ENCODE measurements around the gene KIAA1755. TPM values are rescaled to one million over a fixed set of nuclear protein-coding genes. Genes with fewer than 3 reads are reported as not detected.

Gene KIAA1755
- total RNA-seq, 2 experiments from 2014 or later: not detected

DNA sequence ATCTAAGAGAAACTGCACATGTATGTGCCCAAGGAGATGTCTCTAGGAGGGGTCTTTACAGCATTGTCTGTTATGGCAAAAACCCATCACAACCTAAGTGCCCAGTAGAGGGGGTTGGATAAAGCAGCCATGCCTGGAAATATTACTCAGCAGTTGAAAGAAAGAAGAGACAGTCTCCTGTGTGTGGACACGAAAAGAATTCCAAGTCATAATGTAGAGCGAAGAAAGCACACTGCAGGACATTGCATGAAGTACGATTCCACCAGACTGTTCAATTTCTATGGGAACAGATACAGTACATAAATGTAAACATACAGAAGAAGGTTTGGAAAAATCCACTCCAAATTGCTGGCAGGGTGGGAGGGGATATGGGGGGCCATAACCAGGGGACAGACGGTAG lies 88.1 kb downstream of the KIAA1755 start:
- Mint-ChIP-seq H3K36me3 (no peaks in the 10 kb centered on the region), H3K27me3 (peaks cover 13% of the 10 kb centered on the region), H3K4me1 (peaks cover 15% of the 10 kb centered on the region)

DNA sequence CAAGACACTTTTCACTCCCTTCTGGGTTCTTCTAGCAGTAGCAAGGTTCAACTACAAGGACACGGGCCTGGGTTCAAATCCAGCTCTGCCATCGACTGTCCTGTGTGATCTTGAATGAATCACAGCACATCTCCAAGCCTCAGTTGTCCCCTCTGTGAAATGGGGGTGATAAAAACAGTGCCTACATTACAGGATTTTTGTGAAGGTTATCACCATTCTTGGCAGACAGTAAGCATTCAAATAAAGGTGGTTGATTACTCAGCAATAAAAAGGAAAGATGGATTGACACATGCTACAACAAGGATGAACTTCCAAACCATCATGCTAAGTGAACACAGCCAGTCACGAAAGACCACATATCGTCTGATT lies 88.9 kb downstream of the KIAA1755 start:
- Mint-ChIP-seq H3K4me3 (no peak overlapping the region), H3K9me3 (no peaks in the 10 kb centered on the region), H3K27ac (no peak overlapping the region), H3K27me3 (peaks cover 13% of the 10 kb centered on the region), H3K4me1 (peaks cover 15% of the 10 kb centered on the region), H3K36me3 (no peaks in the 10 kb centered on the region)
- POLR2A ChIA-PET: no interaction called here
- ATAC-seq (ENCODE audit: low read depth) (no peak), DNase-seq (no peak)

More for the DNA sequence above, 88.1 kb downstream of the KIAA1755 start:
- Mint-ChIP-seq H3K4me3 (no peak overlapping the region), H3K9me3 (no peaks in the 10 kb centered on the region), H3K27ac (no peak overlapping the region)
- POLR2A ChIA-PET: no interaction called here
- DNase-seq: no peak
- ATAC-seq (ENCODE audit: low read depth): no peak

DNA sequence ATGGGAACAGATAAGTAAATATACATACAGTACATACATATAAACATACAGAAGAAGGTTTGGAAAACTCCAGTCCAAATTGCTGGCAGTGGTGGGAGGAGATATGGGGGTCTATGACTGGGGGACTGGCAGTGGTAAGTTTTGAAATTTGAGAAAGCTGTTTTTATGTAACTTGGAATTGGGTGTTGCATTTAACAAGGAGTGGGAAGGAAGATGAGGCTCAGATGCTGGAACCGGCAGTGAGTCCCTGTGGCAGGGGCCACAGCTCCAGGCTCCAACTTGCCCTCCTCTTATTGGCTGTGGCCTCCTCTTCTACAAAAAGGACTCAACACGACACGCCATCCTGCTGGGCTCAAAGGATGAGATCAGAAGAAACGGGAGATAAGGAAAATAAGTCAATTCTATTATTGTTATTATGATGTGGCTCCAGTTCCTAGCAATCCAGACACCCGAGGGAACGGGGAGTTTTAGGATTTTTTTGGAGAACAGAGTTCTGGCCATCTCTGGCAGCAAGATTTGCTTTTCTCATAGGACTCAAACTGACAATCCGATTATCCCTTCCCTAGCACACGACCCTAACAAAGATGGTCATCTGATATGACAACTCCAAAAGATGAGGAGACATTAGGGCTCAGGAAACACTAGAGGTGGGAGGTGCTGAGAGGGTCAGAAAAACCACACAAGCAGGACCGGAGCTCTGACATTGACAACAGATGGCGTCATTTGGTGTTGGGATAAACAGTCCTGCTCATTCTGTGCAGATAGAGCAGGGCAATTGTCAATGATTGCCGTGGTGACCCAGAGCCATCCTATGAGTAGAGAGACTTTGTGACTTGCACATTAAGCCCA lies 89.5 kb downstream of the KIAA1755 start:
- H3K4me1 Mint-ChIP-seq: peaks cover 15% of the 10 kb centered on the region
- ATAC-seq (ENCODE audit: low read depth) (no peak), DNase-seq (no peak)
- H3K4me3 Mint-ChIP-seq: no peak overlapping the region
- POLR2A ChIA-PET: no interaction called here
- no peaks in the 10 kb centered on the region for H3K36me3 Mint-ChIP-seq
- peaks cover 13% of the 10 kb centered on the region for H3K27me3 Mint-ChIP-seq
- no peak overlapping the region for H3K27ac Mint-ChIP-seq
- no peaks in the 10 kb centered on the region for H3K9me3 Mint-ChIP-seq

- Mint-ChIP-seq H3K4me3 (no peak overlapping the region), H3K9me3 (no peaks in the 10 kb centered on the region), H3K27ac (peak overlapping the region; percentile 11), H3K4me1 (peaks cover 20% of the 10 kb centered on the region), H3K36me3 (no peaks in the 10 kb centered on the region), H3K27me3 (peaks cover 19% of the 10 kb centered on the region)
- POLR2A ChIA-PET: interaction anchor here (0.6 kb wide), 1 partner anchor 18 kb away, joined by 3 read pairs; no protein-coding TSS in a partner anchor
- no peak for ATAC-seq (ENCODE audit: low read depth)
- no peak for DNase-seq
Measured at GRCh38 chr20:38170219-38170825, 90.2 kb downstream of the KIAA1755 start.

DNA sequence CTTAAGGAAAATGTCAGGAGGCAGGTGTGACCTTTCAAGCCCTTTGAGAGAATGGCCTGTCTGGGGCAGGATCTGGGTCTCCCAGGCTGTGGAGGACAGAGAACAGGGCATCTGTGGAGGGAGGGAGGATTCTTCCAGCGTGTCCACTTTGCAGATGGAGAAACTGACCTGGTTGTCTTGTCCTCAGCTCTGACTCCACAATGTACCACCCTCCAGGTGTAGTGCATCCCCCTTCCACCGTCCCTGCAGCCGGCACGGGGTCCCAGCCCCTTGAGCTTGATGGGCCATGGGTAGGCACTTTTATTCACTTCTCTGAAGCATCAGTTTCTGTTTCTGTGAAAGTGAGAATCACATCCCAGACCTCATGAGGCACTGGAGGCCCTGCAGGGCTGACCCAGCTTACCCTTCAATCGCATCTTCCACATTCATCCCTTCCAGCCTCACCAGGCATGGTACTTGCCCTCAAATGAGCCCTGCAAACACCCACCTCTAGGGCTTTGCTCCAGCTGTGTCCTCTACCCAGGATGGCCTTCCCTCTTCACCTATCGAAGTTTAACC lies 90.8 kb downstream of the KIAA1755 start:
- Mint-ChIP-seq H3K27ac (peak overlapping the region; percentile 11), H3K4me1 (peaks cover 18% of the 10 kb centered on the region)
- POLR2A ChIA-PET: interaction anchor here (0.6 kb wide), 1 partner anchor 17 kb away, joined by 3 read pairs; no protein-coding TSS in a partner anchor

DNA sequence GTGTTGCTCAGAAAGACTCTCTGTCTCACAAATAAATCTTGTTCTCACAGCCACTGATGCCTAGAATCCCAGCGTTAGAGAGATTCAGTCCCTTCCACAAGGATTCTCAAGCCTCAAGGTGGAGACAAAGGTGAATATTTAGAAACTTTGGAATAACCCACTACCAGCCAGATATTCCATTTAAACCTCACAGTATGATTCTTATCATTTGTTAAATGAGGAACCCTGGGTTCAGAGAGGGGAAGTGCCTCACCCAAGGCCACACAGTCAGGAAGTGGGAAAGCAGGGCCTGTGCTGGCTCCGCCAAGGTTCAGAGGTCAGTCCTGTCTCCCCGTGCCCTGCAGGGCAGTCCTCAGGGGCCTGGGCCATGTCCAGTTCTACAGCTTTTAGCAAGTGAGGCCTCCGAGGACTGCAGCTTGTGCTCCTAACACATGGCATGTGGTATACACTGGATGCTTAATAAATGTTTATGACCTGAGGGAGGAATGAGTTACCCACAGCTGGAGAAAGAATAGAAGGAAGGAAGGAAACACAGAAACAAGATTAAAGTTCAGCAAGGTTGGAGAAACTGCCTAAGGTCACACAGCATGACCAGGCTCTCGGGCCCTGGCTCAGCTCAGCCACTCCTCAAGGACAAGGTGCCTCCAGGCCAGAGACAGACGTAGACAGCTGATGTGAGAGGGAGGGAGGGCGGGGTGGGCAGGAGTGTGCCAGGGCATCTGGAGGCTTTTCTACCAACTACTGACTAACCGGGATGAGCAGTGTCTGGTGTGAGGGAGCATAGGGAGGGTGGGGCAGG lies 91.5 kb downstream of the KIAA1755 start:
- Mint-ChIP-seq H3K9me3 (no peaks in the 10 kb centered on the region), H3K4me1 (peaks cover 18% of the 10 kb centered on the region), H3K36me3 (no peaks in the 10 kb centered on the region), H3K27me3 (peaks cover 24% of the 10 kb centered on the region), H3K4me3 (no peak overlapping the region), H3K27ac (peak overlapping the region; percentile 28)
- ATAC-seq (ENCODE audit: low read depth) (no peak), DNase-seq (no peak)
- POLR2A ChIA-PET: no interaction called here

More for the DNA sequence above, 90.8 kb downstream of the KIAA1755 start:
- Mint-ChIP-seq H3K4me3 (no peak overlapping the region), H3K36me3 (no peaks in the 10 kb centered on the region), H3K27me3 (peaks cover 19% of the 10 kb centered on the region), H3K9me3 (no peaks in the 10 kb centered on the region)
- no peak for DNase-seq
- ATAC-seq (ENCODE audit: low read depth): no peak

DNA sequence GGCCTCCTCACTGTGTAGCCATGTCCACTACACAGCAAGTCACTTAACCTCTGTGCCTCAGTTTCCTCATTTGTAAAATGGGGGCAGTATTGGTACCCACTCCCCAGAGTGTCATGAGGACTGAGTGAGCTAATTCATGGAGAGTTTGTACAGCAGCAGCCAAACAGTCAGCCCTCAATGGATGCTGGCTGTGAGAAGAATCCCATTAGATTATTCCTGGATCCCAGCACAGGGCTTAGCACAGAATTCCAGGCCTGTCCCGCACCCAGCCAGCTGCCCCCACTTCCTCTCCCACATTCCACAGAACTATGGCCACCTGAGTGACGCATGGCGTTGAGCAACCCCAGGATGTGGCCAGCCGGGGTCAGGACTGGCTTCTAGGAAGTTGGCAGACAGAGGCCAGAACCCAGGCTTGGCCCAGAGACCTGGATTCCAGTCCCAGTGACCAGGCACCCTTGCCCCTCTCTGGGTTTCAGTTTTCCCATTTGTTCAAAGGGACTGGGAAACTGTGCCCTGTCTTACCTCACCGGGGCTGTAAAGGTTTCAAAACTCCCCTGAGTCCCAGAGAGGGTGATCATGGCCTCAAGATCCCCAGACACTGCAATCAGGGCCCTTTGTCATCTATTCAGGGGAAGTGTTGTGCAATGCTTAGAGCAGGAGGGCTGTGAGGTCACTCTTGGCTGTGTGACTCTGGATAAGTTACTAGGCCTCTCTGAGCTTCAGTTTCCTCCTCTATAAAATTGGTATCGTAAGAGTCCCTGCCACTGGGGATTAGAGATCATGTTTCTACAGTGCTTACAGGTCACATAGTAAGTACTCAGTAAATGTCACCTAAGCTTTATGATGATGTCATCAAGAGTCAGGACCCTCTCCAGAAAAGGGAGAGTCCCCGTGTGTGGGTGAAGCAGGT lies 92.4 kb downstream of the KIAA1755 start:
- Mint-ChIP-seq H3K27ac (no peak overlapping the region), H3K36me3 (no peaks in the 10 kb centered on the region), H3K27me3 (peaks cover 32% of the 10 kb centered on the region), H3K9me3 (no peaks in the 10 kb centered on the region), H3K4me1 (peaks cover 18% of the 10 kb centered on the region), H3K4me3 (no peak overlapping the region)
- no peak for DNase-seq
- POLR2A ChIA-PET: no interaction called here
- no peak for ATAC-seq (ENCODE audit: low read depth)

DNA sequence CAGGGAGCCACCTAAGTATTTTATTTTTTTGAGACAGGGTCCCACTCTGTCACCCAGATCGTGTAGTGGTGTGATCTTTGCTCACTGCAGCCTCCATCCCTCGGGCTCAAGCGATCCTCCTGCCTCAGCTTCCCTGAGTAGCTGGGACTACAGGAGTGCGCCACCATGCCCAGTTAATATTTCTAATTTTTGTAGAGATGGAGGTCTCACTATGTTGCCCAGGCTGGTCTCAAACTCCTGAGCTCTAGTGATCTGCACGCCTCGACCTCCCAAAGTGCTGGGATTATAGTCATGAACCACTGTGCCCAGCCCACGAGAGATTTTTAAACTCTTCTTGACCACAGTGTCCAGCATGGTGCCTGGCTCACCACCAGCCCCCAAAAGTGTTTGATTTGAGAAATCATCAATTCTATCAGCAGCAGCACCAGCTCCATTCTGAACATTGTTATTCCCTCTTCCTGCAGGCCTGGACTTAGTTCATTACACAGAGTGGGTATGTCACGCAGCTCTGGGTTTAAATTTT lies 93.1 kb downstream of the KIAA1755 start:
- H3K4me3 Mint-ChIP-seq: no peak overlapping the region
- H3K36me3 Mint-ChIP-seq: no peaks in the 10 kb centered on the region
- ATAC-seq (ENCODE audit: low read depth) (no peak), DNase-seq (no peak)
- POLR2A ChIA-PET: no interaction called here
- H3K27ac Mint-ChIP-seq: no peak overlapping the region
- peaks cover 32% of the 10 kb centered on the region for H3K27me3 Mint-ChIP-seq
- H3K9me3 Mint-ChIP-seq: no peaks in the 10 kb centered on the region
- peaks cover 18% of the 10 kb centered on the region for H3K4me1 Mint-ChIP-seq

GRCh38 chr20:38166703-38167233 lies 93.8 kb downstream of the KIAA1755 start:
- no peak overlapping the region for H3K27ac Mint-ChIP-seq
- ATAC-seq (ENCODE audit: low read depth) (no peak), DNase-seq (no peak)
- peaks cover 27% of the 10 kb centered on the region for H3K27me3 Mint-ChIP-seq
- POLR2A ChIA-PET: no interaction called here
- H3K36me3 Mint-ChIP-seq: no peaks in the 10 kb centered on the region
- no peak overlapping the region for H3K4me3 Mint-ChIP-seq
- H3K4me1 Mint-ChIP-seq: peaks cover 18% of the 10 kb centered on the region
- no peaks in the 10 kb centered on the region for H3K9me3 Mint-ChIP-seq

GRCh38 chr20:38165966-38166702 lies 94.4 kb downstream of the KIAA1755 start:
- Mint-ChIP-seq H3K9me3 (no peaks in the 10 kb centered on the region), H3K4me3 (no peak overlapping the region), H3K4me1 (peaks cover 21% of the 10 kb centered on the region), H3K27ac (no peak overlapping the region), H3K27me3 (peaks cover 24% of the 10 kb centered on the region), H3K36me3 (no peaks in the 10 kb centered on the region)
- no peak for ATAC-seq (ENCODE audit: low read depth)
- no peak for DNase-seq
- POLR2A ChIA-PET: no interaction called here

DNA sequence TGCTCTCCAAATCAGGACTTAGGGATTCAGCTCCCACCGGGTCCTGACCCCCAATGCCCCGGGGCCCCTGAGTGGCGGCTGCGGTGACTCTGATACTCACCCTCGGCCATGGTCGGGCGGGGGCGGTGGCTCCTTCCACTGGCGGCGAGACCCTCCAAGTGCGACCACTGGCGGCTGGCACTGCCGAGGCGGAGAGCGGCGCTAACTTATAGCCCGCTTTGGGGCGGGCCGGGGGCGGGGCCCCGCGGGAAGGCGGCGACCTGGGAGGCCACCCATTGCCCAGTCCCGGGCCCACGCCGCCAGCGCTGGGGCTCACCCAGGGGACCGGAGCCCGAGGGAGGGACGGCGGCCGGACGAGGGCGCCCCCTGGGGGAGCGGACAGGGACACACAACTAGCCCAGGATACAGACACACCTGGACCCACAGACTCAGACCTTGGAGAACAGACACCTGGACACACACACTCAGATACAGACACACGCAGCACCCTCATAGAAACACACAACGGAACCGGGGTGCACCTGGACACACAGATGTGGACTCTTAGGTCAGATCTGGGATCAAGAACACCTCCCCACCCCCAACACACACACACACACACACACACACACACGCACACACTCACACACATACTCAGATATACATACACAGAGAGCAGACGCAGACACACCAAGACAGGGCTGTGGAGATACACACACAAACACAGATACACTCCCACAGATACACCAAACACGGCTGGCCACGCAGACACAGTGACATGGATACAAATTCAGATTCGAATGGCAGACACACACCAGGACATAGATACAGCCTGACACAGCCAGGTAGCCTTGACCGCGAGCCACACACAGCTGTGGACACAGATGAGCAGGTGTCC lies 95.2 kb downstream of the KIAA1755 start, which contains the start of gene TGM2:
TSS of gene TGM2 (minus strand) at position 182 of the 877 bp plus-strand sequence. CDS start at position 110, 72 bp downstream.
- no peak within 1 kb of the TSS for H3K27ac Mint-ChIP-seq
- ATAC-seq (ENCODE audit: low read depth) (peak; percentile 80), DNase-seq (peak; percentile 74)
- H3K9me3 Mint-ChIP-seq: no peaks in the 10 kb centered on the region
- H3K4me1 Mint-ChIP-seq: peaks cover 23% of the 10 kb centered on the region
- no peaks in the 10 kb centered on the region for H3K36me3 Mint-ChIP-seq
- peaks cover 24% of the 10 kb centered on the region for H3K27me3 Mint-ChIP-seq
- POLR2A ChIA-PET: no interaction called here
- H3K4me3 Mint-ChIP-seq: peak within 1 kb of the TSS; percentile 33

Measured in activated naive CD8-positive, alpha-beta T cell treated with anti-CD3 and anti-CD28 coated beads, Interleukin-2, amount 10 ng/mL, durations not matched to agents 7 days and 5 days (primary cell).